Gastroesophageal sphincter (tissue), 4 donors: Measurements from ENCODE around the gene BST1. TPM values are rescaled to one million over a fixed set of nuclear protein-coding genes. Genes with fewer than 3 reads are reported as not detected.

Source experiments
- ATAC-seq: fragments of 150-250 bp; one replicate; pipeline ENCODE4 v1.9.1; 2016; ENCODE audit warnings: mild to moderate bottlenecking, moderate library complexity
- H3K27ac ChIP-seq, 4 donors: fragments of 200-600 bp; sonication (generic) in 3 of 4; 1 replicate in 3 of 4; 2 replicates in 1 of 4; pipeline ENCODE4 v1.5.1; 2016 to 2019
- H3K27me3 ChIP-seq: fragments of 200-600 bp; sonication (generic); one replicate; pipeline ENCODE4 v1.5.1; 2019
- H3K36me3 ChIP-seq, 2 donors: fragments of 200-600 bp; sonication (generic); one replicate each; pipeline ENCODE4 v1.5.1; 2019; ENCODE audit warnings: control low read depth in 1 of 2
- H3K4me1 ChIP-seq, 3 donors: fragments of 200-600 bp; sonication (generic); 1 replicate in 2 of 3; 2 replicates in 1 of 3; pipeline ENCODE4 v1.5.1; 2016 to 2019; ENCODE audit warnings: control low read depth in 2 of 3
- H3K4me3 ChIP-seq, 2 donors: fragments of 200-600 bp; sonication (generic); one replicate each; pipeline ENCODE4 v1.5.1; 2019; ENCODE audit warnings: mild to moderate bottlenecking in 1 of 2, moderate library complexity in 1 of 2
- H3K9me3 ChIP-seq, 3 donors: fragments of 200-600 bp; sonication (generic); one replicate each; pipeline ENCODE4 v1.5.1; 2017 to 2019; ENCODE audit warnings: control low read depth in 2 of 3
- EP300 ChIP-seq: sonication (generic); formaldehyde crosslinking; IDR thresholded peaks from one replicate; pipeline ENCODE4 v1.6.1; 2017; ENCODE audit warnings: antibody characterized with exemption, mild to moderate bottlenecking
- POLR2A ChIP-seq, 2 donors: fragments of 450-650 bp; IDR thresholded peaks; one replicate each; pipeline ENCODE4 v1.6.1; 2017; ENCODE audit warnings: antibody characterized with exemption in 2 of 2, mild to moderate bottlenecking in 2 of 2, moderate library complexity in 1 of 2
- POLR2AphosphoS5 ChIP-seq: sonication (generic); formaldehyde crosslinking; IDR thresholded peaks from one replicate; pipeline ENCODE4 v1.6.1; 2017; ENCODE audit warnings: antibody characterized with exemption
- WGBS, 2 donors: methylation state at CpG; one replicate each; pipeline ENCODE4 v1.1.5; 2018; ENCODE audit warnings: low coverage in 1 of 2; 5-methylcytosine and 5-hydroxymethylcytosine counted together
- total RNA-seq, 4 donors: library from RNA; depleted of rRNA; stranded (reverse); fragments of >200 nt; gene quantifications; one replicate each; pipeline ENCODE4 v1.1.0, GENCODE V29; 2016
- TF ChIP-seq, protein P1 (sequence below), 4 experiments: fragments of 200-600 bp in 2 of 4; fragments of 450-650 bp in 2 of 4; sonication (generic) in 1 of 4; IDR thresholded peaks; one replicate each; pipeline ENCODE4 v1.5.1; 2017 to 2019; ENCODE audit warnings: antibody characterized with exemption in 4 of 4, mild to moderate bottlenecking in 2 of 4, moderate library complexity in 2 of 4

BST1 gene
- total RNA-seq, 4 donors from 2014 or later = 0.62 to 9.3 (median 3.3) TPM

DNA sequence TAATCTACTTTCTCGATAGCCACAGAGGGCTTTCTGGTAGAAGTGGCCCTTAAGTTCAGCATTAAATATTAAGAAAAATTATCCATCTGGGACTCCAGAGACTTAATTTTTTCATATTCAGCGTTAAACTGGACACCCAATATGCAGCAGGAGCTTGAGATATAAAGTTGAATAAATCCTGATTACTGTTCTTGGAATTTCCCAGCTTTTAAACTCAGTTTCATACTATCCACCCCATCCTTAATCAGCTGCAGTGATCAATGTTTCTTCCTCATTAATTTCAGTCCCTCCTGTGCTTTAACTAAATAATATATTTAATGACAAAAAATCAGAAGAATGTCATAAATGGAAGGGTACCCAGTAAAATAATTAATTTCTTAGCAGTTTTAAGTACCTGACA is 44.1 kb upstream of the BST1 start:
- Histone ChIP-seq H3K27me3 (no peaks in the 10 kb centered on the region), H3K27ac (no peak overlapping the region), H3K9me3 (no peaks in the 10 kb centered on the region), H3K4me3 (no peak overlapping the region), H3K36me3 (no peaks in the 10 kb centered on the region), H3K4me1 (peaks cover 0 to 29% (median 0%) of the 10 kb centered on the region in 3 donors)
- TF ChIP-seq POLR2AphosphoS5 (no peak), POLR2A (IDR thresholded peaks at IDR 0.05) (no peak), EP300 (no peak)
- TF ChIP-seq, protein P1, sequence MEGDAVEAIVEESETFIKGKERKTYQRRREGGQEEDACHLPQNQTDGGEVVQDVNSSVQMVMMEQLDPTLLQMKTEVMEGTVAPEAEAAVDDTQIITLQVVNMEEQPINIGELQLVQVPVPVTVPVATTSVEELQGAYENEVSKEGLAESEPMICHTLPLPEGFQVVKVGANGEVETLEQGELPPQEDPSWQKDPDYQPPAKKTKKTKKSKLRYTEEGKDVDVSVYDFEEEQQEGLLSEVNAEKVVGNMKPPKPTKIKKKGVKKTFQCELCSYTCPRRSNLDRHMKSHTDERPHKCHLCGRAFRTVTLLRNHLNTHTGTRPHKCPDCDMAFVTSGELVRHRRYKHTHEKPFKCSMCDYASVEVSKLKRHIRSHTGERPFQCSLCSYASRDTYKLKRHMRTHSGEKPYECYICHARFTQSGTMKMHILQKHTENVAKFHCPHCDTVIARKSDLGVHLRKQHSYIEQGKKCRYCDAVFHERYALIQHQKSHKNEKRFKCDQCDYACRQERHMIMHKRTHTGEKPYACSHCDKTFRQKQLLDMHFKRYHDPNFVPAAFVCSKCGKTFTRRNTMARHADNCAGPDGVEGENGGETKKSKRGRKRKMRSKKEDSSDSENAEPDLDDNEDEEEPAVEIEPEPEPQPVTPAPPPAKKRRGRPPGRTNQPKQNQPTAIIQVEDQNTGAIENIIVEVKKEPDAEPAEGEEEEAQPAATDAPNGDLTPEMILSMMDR (IDR thresholded peaks at IDR 0.05) = no peak
- no peak for ATAC-seq
- 94 to 96% methylated on average over 2 of the region's 2 CpGs for WGBS, 2 donors

DNA sequence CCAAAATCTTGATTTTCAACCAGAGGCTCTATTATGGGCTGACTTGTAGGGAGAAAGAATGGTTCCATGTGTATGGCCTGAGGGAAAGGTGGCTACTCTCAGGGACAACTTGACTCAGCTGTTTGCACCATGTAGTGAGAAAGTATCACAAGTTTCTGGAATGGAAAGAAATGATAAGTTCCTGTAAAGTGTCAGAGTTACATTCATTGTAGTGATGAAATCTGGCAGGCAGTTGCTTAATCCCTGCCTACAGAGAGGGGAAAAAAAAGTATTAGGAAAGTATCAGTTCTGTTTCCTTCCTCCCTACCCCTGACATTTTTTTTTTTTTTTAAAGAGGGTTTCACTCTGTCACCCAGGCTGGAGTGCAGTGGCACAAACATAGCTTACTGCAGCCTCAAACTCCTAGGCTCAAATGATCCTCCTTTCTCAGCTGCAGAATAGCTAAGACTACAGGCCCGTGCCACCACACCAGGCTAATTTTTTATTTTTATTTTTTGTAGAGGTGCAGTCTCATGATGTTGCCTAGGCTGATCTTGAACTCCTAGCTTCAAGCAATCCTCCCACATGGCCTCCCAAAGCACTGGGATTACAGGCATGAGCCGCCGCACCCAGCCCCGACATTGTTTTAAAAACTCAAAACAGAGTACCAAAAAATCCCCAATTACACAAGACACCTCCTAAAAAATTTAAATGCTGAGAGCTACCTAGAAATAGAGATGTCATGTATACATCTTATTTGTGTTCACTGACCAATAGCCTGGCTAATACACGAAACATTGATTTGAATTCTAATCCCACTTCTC is 42.9 kb upstream of the BST1 start:
- H3K27me3 ChIP-seq = no peaks in the 10 kb centered on the region
- H3K4me1 ChIP-seq = peaks cover 0 to 27% (median 0%) of the 10 kb centered on the region in 3 donors
- H3K9me3 ChIP-seq = no peaks in the 10 kb centered on the region
- no peak for TF ChIP-seq POLR2A (IDR thresholded peaks at IDR 0.05)
- TF ChIP-seq, protein P1 (IDR thresholded peaks at IDR 0.05) = no peak
- no peak for TF ChIP-seq EP300
- no peak for TF ChIP-seq POLR2AphosphoS5
- WGBS, 2 donors = 71 to 86% methylated on average over 1 to 5 of the region's 5 CpGs
- no peak overlapping the region for H3K4me3 ChIP-seq
- H3K27ac ChIP-seq = no peak overlapping the region
- no peak for ATAC-seq
- H3K36me3 ChIP-seq = no peaks in the 10 kb centered on the region

DNA sequence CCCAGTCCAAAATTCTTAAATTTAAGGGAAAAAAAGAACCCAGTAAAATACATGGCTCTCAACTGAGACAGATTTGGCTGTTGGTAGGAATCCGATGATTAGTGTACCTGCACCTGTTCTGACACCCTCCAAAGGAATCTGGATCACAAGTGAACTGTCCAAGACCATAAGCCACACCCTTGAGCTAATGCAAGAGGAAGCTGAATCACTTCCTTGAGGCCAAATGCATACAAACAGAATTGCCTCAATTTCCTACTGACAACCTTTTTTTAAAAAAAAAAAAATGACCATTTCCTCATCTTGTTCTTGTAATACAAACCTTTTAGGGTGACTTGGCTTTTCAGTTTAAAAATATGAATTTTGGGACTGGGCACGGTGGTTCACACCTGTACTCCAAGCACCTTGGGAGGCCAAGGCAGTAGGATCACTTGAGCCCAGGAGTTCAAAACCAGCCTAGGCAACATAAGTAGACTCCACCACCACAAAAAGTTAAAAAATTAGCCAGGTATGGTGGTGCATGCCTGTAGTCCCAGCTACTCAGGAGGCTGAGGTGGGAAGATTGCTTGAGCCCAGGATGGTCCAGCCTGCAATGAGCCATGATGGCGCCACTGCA is 37.0 kb upstream of the BST1 start:
- no peaks in the 10 kb centered on the region for H3K27me3 ChIP-seq
- no peak overlapping the region for H3K4me3 ChIP-seq
- TF ChIP-seq POLR2AphosphoS5 (no peak), POLR2A (IDR thresholded peaks at IDR 0.05) (no peak), EP300 (no peak)
- TF ChIP-seq, protein P1 (IDR thresholded peaks at IDR 0.05) = no peak
- no peaks in the 10 kb centered on the region for H3K36me3 ChIP-seq
- no peaks in the 10 kb centered on the region for H3K4me1 ChIP-seq
- peak; percentile 63 for ATAC-seq
- peak overlapping the region in 1 of 4 donors; percentile 55 for H3K27ac ChIP-seq
- H3K9me3 ChIP-seq = no peaks in the 10 kb centered on the region
- 88 to 100% methylated on average over 1 to 2 of the region's 3 CpGs for WGBS, 2 donors

DNA sequence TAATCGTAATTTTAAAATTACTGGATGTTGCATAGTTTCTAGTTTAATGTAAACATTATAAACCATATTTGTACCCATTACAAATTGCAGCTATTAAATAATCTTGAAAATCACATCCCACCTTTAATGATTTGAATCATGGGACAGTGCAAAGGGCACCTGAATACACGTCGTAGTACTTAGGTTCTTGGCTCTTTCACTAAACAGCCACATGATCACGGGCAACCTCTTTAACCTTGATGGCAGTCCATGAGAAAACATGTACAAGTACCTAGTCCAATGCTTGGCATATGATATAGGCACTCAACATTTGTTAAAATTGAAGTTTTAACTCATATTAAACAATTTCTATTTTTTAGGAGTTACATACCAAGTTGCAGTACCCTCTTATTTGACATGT is 35.9 kb upstream of the BST1 start:
- no peaks in the 10 kb centered on the region for H3K36me3 ChIP-seq
- 94 to 98% methylated on average over 4 of the region's 4 CpGs for WGBS, 2 donors
- H3K4me3 ChIP-seq = no peak overlapping the region
- no peak for ATAC-seq
- TF ChIP-seq POLR2AphosphoS5 (no peak), POLR2A (IDR thresholded peaks at IDR 0.05) (no peak), EP300 (no peak)
- TF ChIP-seq, protein P1 (IDR thresholded peaks at IDR 0.05) = no peak
- no peaks in the 10 kb centered on the region for H3K4me1 ChIP-seq
- no peak overlapping the region for H3K27ac ChIP-seq
- H3K27me3 ChIP-seq = no peaks in the 10 kb centered on the region
- no peaks in the 10 kb centered on the region for H3K9me3 ChIP-seq
